T47D (cell line): ENCODE measurements around the gene KDM6A.

Source experiments
- DNase-seq, 2 experiments: peaks; one replicate each; pipeline versions ENCODE4 v3.0.0 to v3.0.0-alpha.2; 2011 to 2012; ENCODE audit warnings: low read depth in 1 of 2, low spot score in 1 of 2
- JUND ChIP-seq: IDR thresholded peaks from 2 replicates; pipeline ENCODE4 v1.6.1; 2012; ENCODE audit warnings: low read depth
- in situ Hi-C: cut with HindIII; loops from 2 replicates; pipeline ENCODE4 v1.10.0; 2016; ENCODE audit warnings: low sequenced_read_pairs, low pct_unique_long_range_greater_than_20kb

KDM6A gene

DNA sequence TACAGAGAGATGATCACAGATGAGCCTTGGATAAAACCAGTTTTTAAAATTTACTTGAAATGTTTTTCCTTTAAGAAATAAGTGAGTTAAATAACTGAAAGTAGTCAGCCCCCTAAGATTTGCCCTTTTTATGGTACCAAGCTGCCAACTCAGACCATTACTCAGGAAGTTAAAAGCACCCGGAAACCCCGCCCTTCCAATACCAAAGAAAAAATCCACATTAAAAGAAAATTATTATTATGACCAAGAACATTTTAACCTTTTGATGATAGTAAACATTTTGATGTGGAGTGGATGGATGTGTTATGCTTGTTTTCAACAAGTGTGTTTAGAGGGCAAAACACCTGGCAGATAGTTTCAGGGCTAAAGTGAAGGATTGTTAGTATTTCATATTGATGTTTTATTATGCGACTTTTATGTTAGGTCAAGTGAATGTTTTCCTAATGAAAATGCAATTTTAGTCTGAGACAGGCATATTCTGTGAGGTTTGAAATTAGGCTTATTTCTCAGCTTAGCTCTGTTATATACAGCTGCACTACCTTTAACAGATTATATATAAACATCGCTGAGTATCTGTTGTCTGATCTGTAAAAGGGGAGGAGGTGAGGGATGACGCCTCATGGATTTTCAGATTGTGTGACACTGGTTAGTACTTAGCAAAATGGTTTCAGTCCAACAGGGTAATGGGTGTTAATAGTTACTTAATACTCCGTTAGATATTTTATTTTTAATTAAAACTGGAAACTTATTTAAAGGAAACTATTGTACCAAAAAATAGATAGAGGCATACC is 89.0 kb downstream of the KDM6A start:
- TF ChIP-seq JUND: no peak

GRCh38 chrX:44962944-44963343 is 90.0 kb downstream of the KDM6A start:
- no peak for DNase-seq
- no peak for TF ChIP-seq JUND
- in situ Hi-C loops: no loop called here

More for the DNA sequence above, 89.0 kb downstream of the KDM6A start:
- in situ Hi-C loops: no loop called here
- DNase-seq: no peak

GRCh38 chrX:44967221-44967620 is 94.2 kb downstream of the KDM6A start:
- in situ Hi-C loops: no loop called here
- peak in 1 of 2 experiments; percentile 35 for DNase-seq
- TF ChIP-seq JUND: no peak

- no peak for TF ChIP-seq JUND
- DNase-seq: no peak
- in situ Hi-C loops: no loop called here
These were observed 97.7 kb downstream of the KDM6A start for GRCh38 chrX:44970709-44971108.

GRCh38 chrX:44971674-44972073 is 98.7 kb downstream of the KDM6A start:
- in situ Hi-C loops: no loop called here
- DNase-seq: no peak
- no peak for TF ChIP-seq JUND

DNA sequence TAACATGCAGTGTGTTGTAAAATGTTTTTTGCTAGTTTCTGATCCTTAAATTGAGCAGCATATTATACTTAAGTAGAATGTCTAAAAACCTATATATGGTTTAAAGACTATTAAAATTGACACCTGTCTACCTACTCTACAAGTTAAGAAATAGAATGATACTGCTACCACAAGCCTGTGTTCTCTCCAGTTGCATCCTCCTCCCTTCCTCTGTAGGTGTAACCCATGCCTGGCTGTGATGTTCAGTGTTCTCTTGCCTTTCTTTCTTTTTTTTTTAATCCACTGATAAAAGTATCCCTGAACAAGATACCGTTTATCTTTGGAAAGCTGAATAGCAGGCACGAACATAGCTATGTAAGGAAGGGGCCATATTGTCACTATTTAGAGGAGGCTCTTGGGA is 99.1 kb downstream of the KDM6A start:
- in situ Hi-C loops: no loop called here
- no peak for TF ChIP-seq JUND
- DNase-seq: no peak

- TF ChIP-seq JUND: no peak
- in situ Hi-C loops: no loop called here
- DNase-seq: no peak
These were observed 100.5 kb downstream of the KDM6A start for GRCh38 chrX:44973420-44973932.

DNA sequence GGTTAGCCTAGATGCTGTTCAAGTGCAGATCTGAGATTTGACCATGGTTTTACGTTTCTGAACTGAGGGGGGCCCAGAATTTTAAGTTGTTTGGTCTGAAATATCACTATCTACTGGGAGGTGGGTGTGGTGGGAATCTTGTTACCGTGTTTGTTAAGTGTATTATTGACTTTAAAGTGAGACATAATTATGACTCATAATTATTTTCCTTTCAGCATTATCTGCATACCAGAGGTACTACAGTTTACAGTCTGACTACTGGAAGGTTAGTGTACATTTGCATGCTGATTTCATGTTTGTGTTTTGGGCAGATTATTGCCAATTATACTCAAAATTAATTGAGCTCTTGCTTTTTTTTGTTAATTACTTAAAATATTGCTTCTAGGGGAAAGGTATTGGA is 101.5 kb downstream of the KDM6A start:
- no peak for DNase-seq
- in situ Hi-C loops: no loop called here
- no peak for TF ChIP-seq JUND

DNA sequence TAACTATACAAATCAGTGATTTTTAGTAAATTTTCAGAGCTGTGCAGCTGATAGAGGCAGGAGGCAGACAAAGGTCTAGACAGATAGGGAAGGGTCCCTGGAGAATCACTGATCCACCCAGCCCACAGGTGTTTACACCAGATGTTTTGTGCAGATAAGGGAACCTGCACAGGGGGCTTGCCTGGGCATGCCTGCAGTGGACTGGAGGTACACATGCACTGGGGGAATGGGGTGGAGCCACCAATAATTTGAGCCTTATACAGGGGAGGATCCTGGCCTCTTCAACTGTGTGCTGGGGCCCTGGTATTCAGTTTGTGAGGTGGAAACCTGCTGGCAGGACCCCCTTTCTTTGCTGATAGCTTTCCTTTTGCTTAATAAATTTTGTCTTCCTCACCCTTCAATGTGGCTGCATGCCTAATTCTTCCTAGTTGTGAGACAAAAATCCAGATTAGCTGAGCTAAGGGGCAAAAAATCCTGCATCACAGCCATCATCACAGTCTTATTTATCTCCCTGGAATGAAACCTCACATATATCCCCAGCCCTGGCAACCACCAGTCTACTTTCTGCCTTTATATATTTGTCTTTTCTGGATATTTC is 102.8 kb downstream of the KDM6A start:
- in situ Hi-C loops: no loop called here
- TF ChIP-seq JUND: no peak
- DNase-seq: no peak

- TF ChIP-seq JUND: no peak
- no peak for DNase-seq
- in situ Hi-C loops: no loop called here
These were observed 106.0 kb downstream of the KDM6A start for GRCh38 chrX:44978976-44979375.

DNA sequence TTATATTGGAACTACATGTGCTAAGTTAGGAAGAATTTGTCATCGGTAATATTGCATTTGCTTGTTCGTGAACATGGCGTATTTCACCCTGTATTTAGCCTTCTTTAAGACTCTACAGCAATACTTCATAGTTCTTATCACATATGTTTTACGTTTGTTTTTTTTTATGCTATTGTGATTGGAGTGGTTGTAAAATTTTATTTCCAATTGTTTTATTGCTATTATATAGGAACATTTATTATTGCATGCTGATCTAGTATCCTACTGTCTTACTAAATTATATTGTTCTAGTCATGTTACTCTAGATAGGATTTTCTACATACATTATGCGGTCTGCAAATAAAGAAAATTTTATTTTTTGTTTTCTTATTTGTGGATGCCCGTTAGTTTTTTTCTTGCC is 107.4 kb downstream of the KDM6A start:
- no peak for DNase-seq
- no peak for TF ChIP-seq JUND
- in situ Hi-C loops: no loop called here

DNA sequence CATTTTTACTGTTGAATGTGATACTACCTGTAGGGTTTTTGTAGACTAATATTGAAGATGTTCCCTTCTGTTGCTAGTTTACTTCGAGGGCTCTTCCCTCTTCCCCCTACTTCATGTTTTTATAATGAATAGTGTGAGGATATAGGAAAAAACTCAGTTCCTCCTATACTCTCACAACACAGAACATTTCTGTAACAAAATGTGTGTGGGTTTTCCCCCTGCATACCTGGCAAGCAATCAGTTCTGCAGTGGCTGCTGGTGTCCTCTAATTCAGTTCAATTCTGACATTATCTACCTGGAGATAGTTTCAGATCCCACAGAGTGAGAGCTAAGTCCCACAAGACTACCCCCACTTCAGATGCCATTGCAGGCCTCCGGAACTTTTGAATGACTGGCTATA is 107.9 kb downstream of the KDM6A start:
- no peak for TF ChIP-seq JUND
- DNase-seq: no peak
- in situ Hi-C loops: no loop called here

- in situ Hi-C loops: no loop called here
- no peak for DNase-seq
- TF ChIP-seq JUND: no peak
These were observed 117.2 kb downstream of the KDM6A start for GRCh38 chrX:44989995-44990770.
